Measurements from ENCODE around the gene ITGB5. TPM values are rescaled to one million over a fixed set of nuclear protein-coding genes. Genes with fewer than 3 reads are reported as not detected.
A peak's percentile ranks its signal among the peaks of the same experiment; 100 is the strongest.

Gene ITGB5
- total RNA-seq, 1 experiment from 2014 or later = 85.3 TPM

DNA sequence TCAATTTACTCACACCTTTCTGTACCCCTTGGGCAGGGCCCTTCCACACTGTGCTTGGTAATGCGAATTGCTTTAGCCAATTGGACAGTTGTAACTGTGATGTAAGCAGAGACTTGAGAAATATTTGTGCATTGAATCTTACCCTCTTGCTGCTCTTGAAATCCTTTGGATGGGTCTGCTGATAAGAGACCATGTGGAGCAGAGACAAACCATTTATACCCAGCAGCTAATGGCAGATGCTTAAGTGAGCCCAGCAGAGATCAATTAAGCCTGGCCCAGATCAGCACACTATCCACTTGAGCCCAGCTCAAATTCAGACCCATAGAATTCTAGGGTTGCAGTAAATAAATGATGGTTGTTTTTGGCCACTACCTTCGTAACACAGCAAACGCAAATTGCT is 28.1 kb upstream of the ITGB5 start:
- DNase-seq = no peak
- Histone ChIP-seq H3K27ac (no peak overlapping the region), H3K4me3 (no peak overlapping the region), H3K36me3 (no peaks in the 10 kb centered on the region), H3K9me3 (replicated peaks) (no peaks in the 10 kb centered on the region), H3K27me3 (no peaks in the 10 kb centered on the region), H3K4me1 (peaks cover 3% of the 10 kb centered on the region; the same call in 1 of the 2 replicates)

DNA sequence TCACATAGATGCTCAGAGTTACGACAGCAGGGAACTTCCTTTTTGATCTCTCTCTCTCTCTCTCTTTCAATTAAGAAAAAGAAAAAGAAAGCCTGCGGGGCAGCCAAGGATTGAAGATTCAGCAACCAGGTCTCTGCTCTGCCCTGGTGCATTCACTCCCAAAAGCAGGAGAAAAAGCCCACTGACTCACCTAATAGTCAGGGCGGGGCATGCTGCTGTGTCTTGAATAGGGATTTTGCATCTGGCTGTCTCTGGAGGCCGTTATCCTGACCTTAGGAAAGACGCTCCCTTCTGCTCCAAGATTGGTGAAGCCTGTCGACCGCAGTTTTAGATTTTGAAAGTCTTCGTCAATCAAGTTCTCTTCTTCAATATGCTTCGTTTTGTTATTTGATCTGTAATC is 20.8 kb upstream of the ITGB5 start:
- no peak overlapping the region for H3K27ac ChIP-seq
- H3K36me3 ChIP-seq = no peaks in the 10 kb centered on the region
- no peaks in the 10 kb centered on the region for H3K4me1 ChIP-seq
- no peak for DNase-seq
- H3K9me3 ChIP-seq (replicated peaks) = no peaks in the 10 kb centered on the region; the same call in 1 of the 2 replicates
- H3K27me3 ChIP-seq = no peaks in the 10 kb centered on the region; the same call in 1 of the 2 replicates
- H3K4me3 ChIP-seq = no peak overlapping the region

DNA sequence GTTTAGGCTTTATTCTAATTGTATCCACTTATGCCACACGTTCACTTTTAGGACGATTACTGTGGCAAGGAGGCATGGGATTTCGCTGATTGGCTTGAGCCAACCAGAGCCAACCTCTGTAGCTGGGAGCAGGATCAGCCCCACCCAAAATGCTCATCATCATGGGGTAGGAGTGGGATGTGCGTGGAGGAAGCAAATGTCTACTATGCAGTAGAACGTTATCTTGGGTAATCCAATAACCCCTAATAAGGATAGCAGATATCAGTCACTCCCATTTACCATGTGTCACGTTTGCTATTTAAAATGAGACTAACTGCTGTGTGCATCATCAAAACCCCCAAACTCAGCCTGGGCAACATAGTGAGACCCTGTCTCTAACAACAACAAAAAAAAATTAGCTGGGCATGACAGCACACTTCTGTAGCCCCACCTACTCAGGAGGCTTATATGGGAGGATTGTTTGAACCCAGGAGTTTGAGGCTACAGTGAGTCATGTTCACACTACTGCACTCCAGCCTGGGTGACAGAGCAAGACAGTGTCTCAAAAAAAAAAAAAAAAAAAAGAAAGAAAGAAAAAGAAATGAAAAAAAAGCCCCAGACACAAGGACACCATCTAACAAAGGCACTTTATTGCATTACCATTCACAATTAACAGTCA is 17.8 kb upstream of the ITGB5 start:
- H3K27ac ChIP-seq = no peak overlapping the region
- no peaks in the 10 kb centered on the region for H3K36me3 ChIP-seq
- H3K4me1 ChIP-seq = no peaks in the 10 kb centered on the region
- H3K4me3 ChIP-seq = no peak overlapping the region
- no peaks in the 10 kb centered on the region; the same call in 1 of the 2 replicates for H3K27me3 ChIP-seq
- H3K9me3 ChIP-seq (replicated peaks) = no peaks in the 10 kb centered on the region; the same call in 1 of the 2 replicates
- no peak for DNase-seq

DNA sequence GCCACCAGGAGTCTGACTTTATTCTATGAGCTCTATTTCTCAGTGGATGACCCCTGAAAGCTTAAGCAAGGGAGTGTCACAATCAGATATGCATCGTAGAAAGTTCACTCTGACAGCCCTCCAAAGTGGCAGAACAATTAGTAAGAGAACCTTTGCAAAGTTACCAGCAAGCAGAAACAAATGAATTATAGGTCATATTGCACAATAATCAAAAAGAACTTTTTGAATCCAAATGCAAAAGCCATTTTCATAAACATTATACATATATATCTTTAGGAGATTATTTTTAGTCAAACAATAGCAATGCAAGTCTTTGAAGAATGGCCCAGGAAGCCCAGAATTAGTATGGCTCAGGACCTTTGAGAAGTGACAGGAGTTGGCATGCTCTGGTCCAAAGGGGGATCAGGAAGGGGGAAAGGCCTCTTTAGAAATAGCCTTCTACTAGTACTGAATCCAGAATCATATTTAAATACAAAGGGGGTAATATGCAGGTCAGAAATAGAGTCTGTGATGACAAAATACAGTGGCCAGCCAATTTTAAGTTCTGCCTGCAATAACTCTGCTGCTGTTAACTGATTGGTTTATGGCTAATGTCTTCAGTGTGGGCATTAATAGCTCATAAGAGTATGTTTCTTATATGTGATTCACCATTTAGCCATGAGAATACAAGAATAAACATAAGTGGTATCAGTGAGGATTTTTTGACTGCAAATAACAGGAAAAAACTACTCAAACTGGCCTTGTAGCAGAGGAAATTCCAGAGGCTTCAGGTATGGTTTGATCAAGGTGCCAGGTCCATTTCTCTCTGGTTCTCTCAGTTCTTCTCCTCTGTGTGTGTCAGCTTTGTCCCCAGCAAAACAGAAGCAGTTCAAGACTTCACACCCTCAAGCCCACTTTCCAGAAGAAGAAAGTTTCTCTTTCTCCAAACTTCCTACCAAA is 17.0 kb upstream of the ITGB5 start:
- H3K36me3 ChIP-seq = no peaks in the 10 kb centered on the region
- no peak for DNase-seq
- no peaks in the 10 kb centered on the region for H3K4me1 ChIP-seq

DNA sequence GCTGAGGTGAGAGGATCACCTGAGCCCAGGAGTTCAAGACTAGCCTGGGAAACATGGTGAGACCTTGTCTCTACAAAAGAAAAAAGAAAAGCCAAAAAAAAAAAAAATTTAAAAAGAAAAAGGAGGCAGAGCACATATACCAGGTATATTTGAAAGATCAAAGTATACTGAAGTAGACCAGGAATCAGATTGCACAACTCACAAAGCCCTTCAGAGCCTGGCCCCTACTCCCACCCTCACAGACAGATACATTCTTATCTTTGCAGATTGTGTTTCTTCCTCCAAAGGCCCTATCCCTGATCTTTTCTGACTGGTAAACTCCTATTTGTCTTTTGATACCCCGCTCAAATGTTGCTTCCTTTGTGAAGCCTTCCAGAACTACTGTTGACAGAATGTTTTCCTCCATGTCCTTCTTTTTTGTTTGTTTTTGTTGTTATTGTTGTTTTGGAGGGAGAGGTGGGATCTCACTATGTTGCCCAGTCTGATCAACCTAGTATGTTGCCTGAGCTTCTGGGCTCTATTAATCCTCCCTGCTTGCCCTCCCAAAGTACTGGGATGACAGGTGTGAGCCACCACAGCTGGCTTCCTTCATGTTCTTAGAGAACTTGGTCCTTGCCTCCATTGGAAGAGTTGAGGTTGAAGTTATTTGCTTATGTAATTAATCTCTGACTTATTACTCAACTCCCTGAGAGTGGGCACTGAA is 9.8 kb upstream of the ITGB5 start:
- Histone ChIP-seq H3K27me3 (no peaks in the 10 kb centered on the region), H3K4me1 (no peaks in the 10 kb centered on the region), H3K9me3 (replicated peaks) (no peaks in the 10 kb centered on the region), H3K36me3 (no peaks in the 10 kb centered on the region), H3K4me3 (no peak overlapping the region), H3K27ac (no peak overlapping the region)
- DNase-seq = peak in 1 of 2 experiments; percentile 17

More for the DNA sequence above, 17.0 kb upstream of the ITGB5 start:
- H3K27me3 ChIP-seq = no peaks in the 10 kb centered on the region; the same call in 1 of the 2 replicates
- H3K4me3 ChIP-seq = no peak overlapping the region
- no peaks in the 10 kb centered on the region; the same call in 1 of the 2 replicates for H3K9me3 ChIP-seq (replicated peaks)
- H3K27ac ChIP-seq = no peak overlapping the region

DNA sequence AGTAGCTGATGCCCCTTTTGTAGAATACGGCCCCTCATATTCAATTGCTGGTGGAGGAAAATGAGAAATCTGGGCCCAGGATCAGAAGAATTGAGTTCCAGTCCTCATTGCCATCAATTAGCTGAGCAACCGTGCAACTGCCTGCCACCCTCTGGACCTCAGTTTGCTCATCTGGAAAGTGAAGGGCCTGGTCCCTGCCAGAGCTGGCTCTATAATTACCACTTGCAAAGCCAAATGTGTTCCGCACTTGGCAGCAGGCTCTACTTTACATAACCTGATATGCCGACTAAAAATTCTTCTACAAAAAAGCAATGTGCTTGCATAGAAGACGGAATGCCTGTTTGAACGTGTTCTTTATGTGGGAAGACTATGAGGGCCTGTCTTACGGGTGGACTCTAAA is 8.6 kb upstream of the ITGB5 start:
- H3K4me3 ChIP-seq = no peak overlapping the region
- no peak for DNase-seq
- H3K4me1 ChIP-seq = peaks cover 2% of the 10 kb centered on the region; the same call in 1 of the 2 replicates
- no peak overlapping the region for H3K27ac ChIP-seq
- H3K27me3 ChIP-seq = no peaks in the 10 kb centered on the region
- H3K9me3 ChIP-seq (replicated peaks) = no peaks in the 10 kb centered on the region
- no peaks in the 10 kb centered on the region for H3K36me3 ChIP-seq

DNA sequence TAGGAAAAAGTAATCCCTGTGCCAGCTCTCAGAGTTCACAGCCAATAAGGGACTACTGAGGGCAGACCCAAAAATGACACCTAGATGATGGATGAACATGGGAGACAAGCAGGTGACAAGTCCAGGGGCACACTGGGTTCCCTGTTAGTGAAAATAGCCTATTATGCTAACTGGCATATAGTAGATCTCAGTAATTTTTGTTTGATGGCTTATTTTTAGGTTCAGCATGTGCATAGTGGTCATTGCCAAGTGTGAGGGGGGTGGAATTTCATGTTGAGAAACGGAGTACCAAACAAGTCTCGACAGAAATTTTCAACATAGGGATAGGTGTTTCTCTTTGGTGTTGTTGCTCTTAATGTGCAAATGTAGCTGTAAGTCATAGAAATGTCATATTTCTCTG is 6.4 kb upstream of the ITGB5 start:
- H3K4me1 ChIP-seq = peaks cover 12% of the 10 kb centered on the region
- H3K36me3 ChIP-seq = no peaks in the 10 kb centered on the region
- H3K27ac ChIP-seq = no peak overlapping the region
- no peaks in the 10 kb centered on the region for H3K27me3 ChIP-seq
- no peaks in the 10 kb centered on the region for H3K9me3 ChIP-seq (replicated peaks)
- no peak overlapping the region for H3K4me3 ChIP-seq
- no peak for DNase-seq

DNA sequence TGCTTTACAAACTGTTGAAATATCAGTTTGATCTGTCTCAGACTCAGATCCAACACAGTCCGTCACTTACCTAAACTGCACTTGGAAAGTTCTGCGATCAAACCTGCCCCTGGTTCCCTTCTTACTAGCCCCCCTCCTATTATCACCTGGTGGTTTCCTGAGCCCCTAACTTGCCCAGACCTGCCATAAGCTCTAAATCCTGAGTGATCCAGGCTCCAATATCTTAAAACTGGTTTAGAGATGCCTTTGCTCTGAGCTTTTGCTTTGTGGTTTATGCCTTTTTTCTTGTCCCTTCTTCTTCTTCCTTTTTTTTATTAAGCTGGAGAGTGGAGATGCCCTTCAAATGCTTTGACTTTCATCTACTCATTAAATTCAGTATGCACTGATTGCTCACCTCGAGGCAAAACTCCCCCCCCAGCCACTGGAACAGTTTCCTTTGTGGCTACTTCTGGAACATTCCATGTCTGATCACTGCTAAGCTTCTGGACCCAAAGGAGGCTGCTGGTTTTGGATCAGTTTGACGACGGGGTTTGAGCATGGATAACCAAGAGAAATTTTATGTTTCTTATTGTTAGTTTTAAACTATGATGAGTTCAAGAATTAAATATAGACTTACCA is 3.5 kb upstream of the ITGB5 start:
- H3K27ac ChIP-seq = no peak overlapping the region
- peaks cover 12% of the 10 kb centered on the region for H3K4me1 ChIP-seq
- no peaks in the 10 kb centered on the region for H3K9me3 ChIP-seq (replicated peaks)
- no peaks in the 10 kb centered on the region for H3K36me3 ChIP-seq
- H3K4me3 ChIP-seq = no peak overlapping the region
- no peaks in the 10 kb centered on the region for H3K27me3 ChIP-seq
- no peak for DNase-seq

DNA sequence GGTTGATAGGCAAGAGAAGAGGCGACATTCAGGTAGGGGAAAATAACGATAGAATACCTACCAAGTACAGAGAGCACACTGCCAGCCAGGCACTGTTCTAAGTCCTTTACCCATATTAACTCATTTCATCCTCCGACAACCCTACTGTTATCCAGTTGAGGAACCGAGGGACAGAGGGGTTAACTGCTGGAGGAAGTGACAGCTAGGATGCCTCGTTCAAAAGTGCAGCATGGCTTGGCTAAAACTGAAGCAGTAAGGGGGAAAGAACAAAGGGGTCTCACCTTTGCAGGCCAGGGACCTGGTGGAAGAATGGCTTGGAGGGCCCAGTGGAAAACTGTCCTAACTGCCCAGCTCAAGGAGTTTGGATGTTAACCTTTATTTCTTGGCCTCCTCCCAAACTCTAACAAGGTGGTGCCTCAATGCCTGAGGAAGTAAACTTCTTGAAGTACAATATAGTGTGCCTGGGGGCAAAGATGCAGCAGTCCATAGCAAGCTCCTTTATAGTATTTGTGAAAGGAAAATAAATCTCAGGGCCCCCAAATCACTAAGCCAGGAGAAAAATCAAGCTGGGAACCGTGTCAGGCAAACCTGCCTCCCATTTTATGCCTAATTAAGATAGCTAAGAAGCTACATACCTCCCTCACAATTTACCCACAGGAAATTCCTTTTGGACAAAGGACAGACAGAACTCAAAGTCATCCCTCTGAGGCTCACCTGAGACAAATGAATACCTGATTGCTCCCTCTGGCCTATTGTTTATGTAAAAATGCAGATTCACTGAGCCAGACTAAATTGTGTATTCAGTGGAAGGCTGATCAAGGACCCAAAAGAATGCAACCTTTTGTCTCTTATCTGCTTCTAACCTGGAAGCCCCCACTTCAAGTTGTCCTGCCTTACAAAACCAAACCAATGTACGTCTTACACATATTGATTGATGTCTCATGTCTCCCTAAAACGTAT is 1.6 kb upstream of the ITGB5 start:
- Histone ChIP-seq H3K27ac (no peak overlapping the region), H3K4me3 (no peak overlapping the region), H3K27me3 (no peaks in the 10 kb centered on the region), H3K4me1 (peaks cover 20% of the 10 kb centered on the region), H3K36me3 (no peaks in the 10 kb centered on the region), H3K9me3 (replicated peaks) (no peaks in the 10 kb centered on the region)
- no peak for DNase-seq

DNA sequence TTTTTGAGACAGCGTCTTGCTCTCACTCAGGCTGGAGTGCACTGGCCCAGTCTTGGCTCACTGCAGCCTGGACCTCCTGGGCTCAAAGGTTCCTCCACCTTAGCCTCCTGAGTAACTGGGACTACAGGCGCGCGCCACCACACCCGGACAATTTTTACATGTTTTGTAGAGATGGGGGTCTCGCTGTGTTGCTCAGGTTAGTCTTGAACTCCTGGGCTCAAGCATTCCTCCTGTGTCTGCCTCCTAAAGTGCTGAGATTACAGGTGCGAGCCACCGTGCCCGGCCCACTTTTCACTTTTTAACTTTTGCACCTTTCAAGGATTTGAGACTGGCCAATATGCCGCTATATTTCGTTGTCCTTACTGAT is 750 bp upstream of the ITGB5 start:
- Histone ChIP-seq H3K9me3 (replicated peaks) (no peaks in the 10 kb centered on the region), H3K4me3 (peak overlapping the region; percentile 71), H3K27ac (no peak overlapping the region), H3K36me3 (no peaks in the 10 kb centered on the region), H3K4me1 (peaks cover 22% of the 10 kb centered on the region), H3K27me3 (no peaks in the 10 kb centered on the region)
- no peak for DNase-seq

DNA sequence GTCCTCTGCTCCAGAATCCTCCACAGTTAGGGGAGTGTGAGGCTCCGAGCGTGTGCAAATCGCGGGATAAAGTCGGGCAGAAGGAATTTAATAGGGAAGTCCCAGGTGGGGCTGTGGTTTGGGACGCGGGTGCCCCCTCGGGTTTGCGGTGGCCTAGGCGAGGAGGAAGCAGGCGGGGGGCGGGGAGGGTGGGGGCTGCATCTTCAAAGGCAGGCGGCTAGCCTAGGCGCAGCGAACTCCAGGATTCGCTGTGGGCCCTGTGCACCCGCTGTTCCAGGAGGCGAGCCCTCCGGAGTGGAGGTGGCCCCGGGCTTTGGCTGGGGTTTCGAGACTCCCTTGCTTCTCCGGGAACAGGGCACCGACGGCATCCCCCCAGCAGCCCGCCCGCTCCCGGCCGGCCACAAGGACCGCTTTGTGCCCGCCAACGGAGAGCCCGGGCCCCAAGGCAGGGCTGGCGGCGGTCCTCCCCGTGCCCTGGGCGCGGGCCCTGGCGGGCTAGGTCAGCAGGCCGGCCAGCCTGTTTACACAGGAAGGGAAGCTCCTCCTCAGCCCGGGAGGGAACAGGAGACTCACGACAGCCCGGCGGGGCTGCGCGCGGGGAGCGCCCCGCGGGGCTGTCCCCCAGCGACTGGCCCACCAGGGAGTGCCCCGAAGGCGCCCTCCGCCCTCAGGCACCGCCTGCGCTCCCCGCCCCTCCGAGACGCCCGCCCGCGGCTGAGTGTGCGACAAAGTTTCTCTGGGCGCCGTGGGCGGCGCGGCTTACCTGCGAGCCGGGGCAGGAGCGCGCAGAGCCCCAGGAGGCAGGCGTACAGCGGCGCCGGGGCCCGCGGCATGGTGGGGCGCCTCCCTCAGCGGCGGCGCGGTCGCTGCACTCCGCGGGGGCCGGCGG is 753 bp downstream of the ITGB5 start:
- H3K27me3 ChIP-seq = no peaks in the 10 kb centered on the region
- peak overlapping the region; percentile 83 for H3K27ac ChIP-seq
- H3K36me3 ChIP-seq = no peaks in the 10 kb centered on the region
- peak overlapping the region; percentile 71 for H3K4me3 ChIP-seq
- H3K4me1 ChIP-seq = peaks cover 23% of the 10 kb centered on the region
- no peaks in the 10 kb centered on the region for H3K9me3 ChIP-seq (replicated peaks)
- peak; percentile 72 to 74 for DNase-seq

DNA sequence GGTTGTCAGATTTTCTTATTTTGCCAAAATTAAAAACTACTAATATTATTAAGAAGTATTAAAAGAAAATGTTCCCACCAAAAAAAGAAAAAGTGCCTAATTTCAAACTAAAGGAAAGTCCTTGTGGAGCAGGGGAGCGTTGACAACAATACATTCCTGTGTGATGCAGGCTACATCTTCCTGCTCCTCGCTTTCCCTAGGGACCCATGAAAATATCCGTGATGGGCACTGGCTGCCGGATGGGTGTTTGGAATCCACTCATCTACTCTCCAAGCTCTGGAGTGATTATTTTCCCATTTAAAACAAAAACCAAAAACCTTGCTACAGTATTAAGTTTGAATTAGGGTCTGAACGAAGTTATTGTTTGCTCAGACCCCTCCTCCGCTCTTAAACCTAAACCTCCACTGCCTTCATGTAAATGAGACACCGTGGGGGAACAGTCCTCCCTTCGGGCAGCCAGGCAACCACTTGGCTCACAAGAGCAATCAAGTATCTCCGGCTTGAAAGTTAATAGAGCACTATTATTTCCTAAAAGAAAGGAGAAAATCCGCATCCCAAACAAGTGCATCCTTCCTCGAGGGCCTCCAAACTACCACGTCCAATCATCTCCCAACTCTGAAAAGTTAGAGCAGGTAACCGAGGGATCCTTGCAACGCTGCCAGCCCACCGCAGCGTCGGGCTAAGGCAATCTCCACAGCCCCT is 1.5 kb downstream of the ITGB5 start:
- Histone ChIP-seq H3K36me3 (no peaks in the 10 kb centered on the region; the same call in 1 of the 2 replicates), H3K9me3 (replicated peaks) (no peaks in the 10 kb centered on the region), H3K27me3 (no peaks in the 10 kb centered on the region), H3K4me3 (peak overlapping the region; percentile 71), H3K4me1 (peaks cover 19% of the 10 kb centered on the region), H3K27ac (peak overlapping the region; percentile 83)
- peak; percentile 68 to 84 for DNase-seq

All from SJCRH30 (cell line).